Measurements from ENCODE around the gene ZMYND10. TPM values are rescaled to one million over a fixed set of nuclear protein-coding genes. Genes with fewer than 3 reads are reported as not detected.

The ZMYND10 gene
- total RNA-seq, 1 experiment from 2014 or later = 1.4 TPM

DNA sequence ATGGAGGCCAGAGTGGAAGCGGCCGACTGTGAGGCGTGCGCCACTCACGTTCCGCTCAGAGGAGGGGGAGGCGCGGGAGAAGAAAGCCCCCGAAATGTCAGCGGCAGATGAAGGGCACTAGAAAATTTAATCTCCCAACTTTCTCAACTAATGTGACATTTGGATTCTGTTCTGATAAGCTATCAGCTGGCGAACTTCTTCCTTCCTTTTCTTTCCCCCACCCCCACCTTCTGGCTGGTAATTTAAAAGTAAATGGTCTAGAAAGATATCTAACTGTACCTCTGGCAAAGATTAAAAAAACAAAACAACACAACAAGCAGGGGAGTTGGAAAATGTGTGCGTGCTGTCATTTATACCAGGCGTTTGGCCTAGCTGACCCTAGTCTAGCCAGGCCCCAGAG is 40.2 kb upstream of the ZMYND10 start:
- Histone ChIP-seq H3K23me2 (ENCODE audit: insufficient read length, low read depth, low read length, poor library complexity, severe bottlenecking) (no peaks in the 10 kb centered on the region), H3K9me3 (ENCODE audit: control insufficient read depth, low read depth, low read length) (no peaks in the 10 kb centered on the region), H3K79me2 (ENCODE audit: insufficient read depth, low read length) (no peaks in the 10 kb centered on the region), H3K27ac (ENCODE audit: insufficient read length, low read depth, low read length) (no peak overlapping the region), H4K20me1 (ENCODE audit: control insufficient read depth, insufficient read depth, insufficient read length) (peaks cover 2% of the 10 kb centered on the region), H4K5ac (ENCODE audit: insufficient read length, low read depth, low read length) (no peak overlapping the region), H3K4ac (ENCODE audit: low read depth, low read length) (no peak overlapping the region), H4K8ac (replicated peaks; ENCODE audit: insufficient read length, low read depth, low read length) (no peak overlapping the region), H3K4me1 (ENCODE audit: insufficient read depth, low read length) (no peaks in the 10 kb centered on the region), H3K4me2 (ENCODE audit: insufficient read depth, insufficient read length, low read length) (no peak overlapping the region), H3K27me3 (ENCODE audit: insufficient read depth, low read length) (no peaks in the 10 kb centered on the region), H3K18ac (ENCODE audit: insufficient read length, low read depth, low read length) (no peak overlapping the region), H2AFZ (ENCODE audit: low read length) (no peak overlapping the region), H3K14ac (ENCODE audit: insufficient read depth, low read length) (no peak overlapping the region), H4K91ac (ENCODE audit: insufficient read length, low read depth, low read length) (no peak overlapping the region), H2AK5ac (ENCODE audit: insufficient read length, low read length) (no peak overlapping the region), H2BK12ac (ENCODE audit: insufficient read length, low read depth, low read length) (no peak overlapping the region), H2BK15ac (ENCODE audit: low read depth, low read length) (no peak overlapping the region), H3K9ac (ENCODE audit: extremely low read depth, insufficient read length, low read length) (no peak overlapping the region), H3T11ph (ENCODE audit: low read length) (no peak overlapping the region), H2BK20ac (ENCODE audit: low read depth, low read length, poor library complexity, severe bottlenecking) (no peak overlapping the region), H2BK5ac (ENCODE audit: insufficient read length, low read length) (no peak overlapping the region), H3K23ac (ENCODE audit: insufficient read length, low read depth, low read length) (no peak overlapping the region), H3K79me1 (ENCODE audit: insufficient read depth, low read depth, low read length, poor library complexity, severe bottlenecking) (no peaks in the 10 kb centered on the region), H2BK120ac (ENCODE audit: low read depth, low read length, poor library complexity, severe bottlenecking) (no peak overlapping the region), H3K56ac (ENCODE audit: insufficient read length, low read depth, low read length) (no peak overlapping the region)
- H3K27me3 Mint-ChIP-seq (ENCODE audit: low read depth) = peaks cover 3% of the 10 kb centered on the region; the same call in 1 of the 2 replicates
- no peak overlapping the region for H3K4me3 Mint-ChIP-seq
- peaks cover 0 to 11% of the 10 kb centered on the region in 2 experiments; a peak in 1 of 4 replicates for H3K4me1 Mint-ChIP-seq
- no peak overlapping the region; a peak in 1 of 7 replicates for H3K27ac Mint-ChIP-seq
- no peaks in the 10 kb centered on the region for H3K9me3 Mint-ChIP-seq
- TF ChIP-seq, protein P1, sequence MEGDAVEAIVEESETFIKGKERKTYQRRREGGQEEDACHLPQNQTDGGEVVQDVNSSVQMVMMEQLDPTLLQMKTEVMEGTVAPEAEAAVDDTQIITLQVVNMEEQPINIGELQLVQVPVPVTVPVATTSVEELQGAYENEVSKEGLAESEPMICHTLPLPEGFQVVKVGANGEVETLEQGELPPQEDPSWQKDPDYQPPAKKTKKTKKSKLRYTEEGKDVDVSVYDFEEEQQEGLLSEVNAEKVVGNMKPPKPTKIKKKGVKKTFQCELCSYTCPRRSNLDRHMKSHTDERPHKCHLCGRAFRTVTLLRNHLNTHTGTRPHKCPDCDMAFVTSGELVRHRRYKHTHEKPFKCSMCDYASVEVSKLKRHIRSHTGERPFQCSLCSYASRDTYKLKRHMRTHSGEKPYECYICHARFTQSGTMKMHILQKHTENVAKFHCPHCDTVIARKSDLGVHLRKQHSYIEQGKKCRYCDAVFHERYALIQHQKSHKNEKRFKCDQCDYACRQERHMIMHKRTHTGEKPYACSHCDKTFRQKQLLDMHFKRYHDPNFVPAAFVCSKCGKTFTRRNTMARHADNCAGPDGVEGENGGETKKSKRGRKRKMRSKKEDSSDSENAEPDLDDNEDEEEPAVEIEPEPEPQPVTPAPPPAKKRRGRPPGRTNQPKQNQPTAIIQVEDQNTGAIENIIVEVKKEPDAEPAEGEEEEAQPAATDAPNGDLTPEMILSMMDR (conservative IDR thresholded peaks at IDR 0.05) = no peak
- DNase-seq = no peak
- no CpG with 5 or more reads among the region's 13 CpGs for WGBS (ENCODE audit: extremely low coverage, insufficient read length, low lambda C conversion rate)
- H3K36me3 Mint-ChIP-seq (ENCODE audit: insufficient read depth in 1 of 3, low read depth in 3 of 3) = no peaks in the 10 kb centered on the region
